NOMO-1 (cell line): Measurements from ENCODE around the gene ZNF14.
"Not testable (repeated sequence)": the region's sequence is repeated elsewhere in the genome, so short reads cannot be mapped to it uniquely, and the experiment has no call there.

Source experiments
- DNase-seq, 2 experiments: peaks; one replicate each; lab custom pipeline; 2025; ENCODE audit not compliant: unreplicated experiment in 2 of 2; lab: John Stamatoyannopoulos, UW

The ZNF14 gene

GRCh38 chr19:19747357-19748220 lies 14.7 kb upstream of the ZNF14 start:
- no peak for DNase-seq

GRCh38 chr19:19746286-19747213 lies 13.6 kb upstream of the ZNF14 start:
- DNase-seq, result no peak

GRCh38 chr19:19745496-19746285 lies 12.8 kb upstream of the ZNF14 start:
- no peak for DNase-seq

- no peak for DNase-seq
Observed at GRCh38 chr19:19744641-19745040, 11.7 kb upstream of the ZNF14 start.

- not testable (repeated sequence) for DNase-seq
Observed at GRCh38 chr19:19743921-19744320, 11.0 kb upstream of the ZNF14 start.

DNA sequence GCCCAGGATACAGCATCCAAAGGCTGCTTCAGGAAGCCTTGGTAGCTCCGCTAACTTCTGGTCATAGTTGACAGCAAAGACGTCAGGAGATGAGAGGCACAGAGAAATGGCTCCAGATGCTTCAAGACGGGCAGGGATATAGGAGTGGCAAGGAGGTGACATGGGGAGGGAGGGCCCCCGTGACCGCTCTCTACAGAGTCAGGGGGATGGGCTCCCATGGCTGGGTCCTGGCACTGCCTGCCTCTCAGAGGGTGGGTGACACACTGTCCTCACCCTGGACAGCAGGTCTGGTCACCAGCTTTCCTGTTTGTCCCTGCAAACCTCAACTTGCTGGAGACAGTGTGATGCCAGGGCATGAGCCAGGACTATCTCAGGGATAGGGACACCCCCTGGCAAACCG lies 10.3 kb upstream of the ZNF14 start:
- no peak for DNase-seq

- DNase-seq, result no peak
Observed at GRCh38 chr19:19742773-19743172, 9.9 kb upstream of the ZNF14 start.

DNA sequence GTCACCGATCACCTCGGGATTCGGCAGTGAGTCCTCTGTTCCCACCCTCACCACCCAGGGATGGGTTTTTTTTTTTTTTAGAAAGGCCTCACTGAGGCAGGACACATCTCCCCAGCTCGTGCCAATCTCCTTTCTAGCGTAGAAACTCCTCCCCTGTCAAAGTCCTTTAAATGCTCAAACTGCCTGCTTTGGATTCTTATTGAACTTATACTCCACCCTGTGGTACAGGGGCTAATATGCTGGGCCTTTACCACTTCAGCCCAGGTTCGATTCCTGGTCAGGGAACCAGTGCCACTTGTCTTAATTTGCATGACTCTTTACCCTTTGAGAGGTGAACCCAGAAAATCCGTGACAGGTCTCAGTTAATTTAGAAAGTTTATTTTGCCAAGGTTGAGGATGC lies 8.3 kb upstream of the ZNF14 start:
- no peak for DNase-seq

GRCh38 chr19:19740755-19741154 lies 7.8 kb upstream of the ZNF14 start:
- DNase-seq, result no peak

- no peak for DNase-seq
Observed at GRCh38 chr19:19738564-19738963, 5.7 kb upstream of the ZNF14 start.

DNA sequence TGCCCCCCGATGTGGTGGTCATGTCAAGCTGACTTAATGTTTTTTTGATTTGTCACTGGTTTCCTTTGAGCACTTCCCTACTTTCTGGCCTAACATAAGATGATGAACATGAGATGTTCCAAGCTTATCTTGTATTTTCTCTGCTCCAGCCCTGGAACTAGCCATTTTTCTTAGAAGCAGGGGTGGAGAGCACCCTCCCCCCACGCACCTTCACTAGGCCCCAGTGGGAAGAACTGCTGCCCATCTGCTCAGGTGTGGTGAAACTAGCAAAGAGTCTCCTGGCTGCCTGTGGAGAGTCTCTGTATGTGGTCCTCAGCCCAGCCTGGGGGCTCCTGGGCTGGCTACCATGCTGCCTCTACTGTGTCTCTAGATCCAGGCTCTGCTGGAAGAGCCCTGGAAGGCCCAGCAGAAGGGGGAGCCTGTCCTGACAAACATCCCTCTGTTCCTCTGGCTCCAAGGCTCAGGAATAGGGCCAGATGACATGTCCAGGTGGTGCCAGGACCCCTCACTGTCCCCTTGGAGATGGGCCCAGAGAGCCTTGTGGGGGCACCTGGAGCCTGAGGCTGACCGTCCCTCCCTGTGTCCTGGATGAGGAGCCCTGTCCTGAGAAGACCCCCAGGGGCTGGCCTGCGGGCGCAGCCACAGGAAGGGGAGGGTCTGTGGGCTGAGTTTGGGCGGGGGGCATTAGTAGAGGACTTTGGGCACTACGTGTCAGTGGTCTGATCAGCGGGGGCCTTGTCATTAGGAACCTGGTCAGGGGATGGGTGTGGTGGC lies 4.8 kb upstream of the ZNF14 start:
- no peak for DNase-seq

GRCh38 chr19:19721896-19722295 lies 11.0 kb downstream of the ZNF14 start:
- DNase-seq, result no peak

- DNase-seq, result no peak
Observed at GRCh38 chr19:19719798-19720197, 13.1 kb downstream of the ZNF14 start.

DNA sequence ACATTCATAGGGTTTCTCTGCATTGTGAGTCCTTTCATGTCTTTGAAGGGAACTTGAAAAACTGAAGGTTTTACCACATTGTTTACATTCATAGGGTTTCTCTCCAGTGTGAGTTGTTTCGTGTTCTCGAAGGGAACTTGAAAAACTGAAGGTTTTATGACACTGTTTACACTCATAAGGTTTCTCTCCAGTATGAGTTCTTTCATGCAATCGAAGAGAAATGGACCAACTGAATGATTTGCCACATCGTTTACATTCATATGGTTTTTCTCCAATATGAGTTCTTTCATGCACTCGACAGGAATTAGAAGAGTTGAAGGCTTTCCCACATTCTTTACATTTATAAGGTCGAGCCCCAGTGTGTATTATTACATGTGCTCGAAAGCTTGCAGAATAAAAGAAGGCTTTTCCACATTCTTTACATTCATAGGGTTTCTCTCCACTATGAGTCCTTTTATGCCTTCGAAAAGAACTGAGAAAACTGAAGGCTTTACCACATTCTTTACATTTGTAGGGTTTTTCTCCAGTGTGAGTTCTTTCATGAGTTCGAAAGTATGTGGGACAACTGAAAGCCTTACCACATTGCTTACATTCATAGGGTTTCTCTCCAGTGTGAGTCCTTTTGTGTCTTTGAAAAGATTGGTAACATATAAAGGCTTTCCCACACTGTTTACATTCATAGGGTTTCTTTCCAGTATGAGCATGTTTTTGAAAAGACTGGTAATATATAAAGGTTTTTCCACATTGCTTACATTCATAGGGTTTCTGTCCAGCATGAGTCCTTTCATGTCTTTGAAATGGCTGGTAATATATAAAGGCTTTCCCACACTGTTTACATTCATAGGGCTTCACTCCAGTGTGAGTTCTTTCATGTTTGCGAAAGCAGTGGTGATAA lies 20.7 kb downstream of the ZNF14 start:
- no peak for DNase-seq

DNA sequence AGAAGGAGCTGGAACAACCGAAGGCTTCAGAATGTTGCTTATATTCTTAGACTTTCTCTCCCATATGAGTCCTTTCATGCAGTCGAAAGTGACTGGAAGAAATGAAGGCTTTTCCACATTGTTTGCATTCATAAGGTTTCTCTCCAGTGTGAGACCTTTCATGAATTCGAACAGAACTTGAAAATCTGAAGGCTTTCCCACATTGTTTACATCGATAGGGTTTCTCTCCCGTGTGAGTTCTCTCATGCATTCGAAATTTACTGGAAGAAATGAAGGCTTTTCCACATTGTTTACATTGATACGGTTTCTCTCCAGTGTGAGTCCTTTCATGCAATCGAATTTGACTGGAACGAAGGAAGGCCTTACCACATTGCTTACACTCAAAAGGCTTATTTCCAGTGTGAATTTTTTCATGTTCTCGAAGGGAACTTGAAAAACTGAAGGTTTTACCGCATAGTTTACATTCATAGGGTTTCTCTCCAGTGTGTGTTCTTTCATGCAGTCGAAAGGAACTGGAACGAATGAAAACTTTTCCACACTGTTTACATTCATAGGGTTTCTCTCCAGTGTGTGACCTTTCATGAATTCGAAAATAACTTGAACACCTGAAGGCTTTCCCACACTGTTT lies 21.5 kb downstream of the ZNF14 start:
- no peak for DNase-seq

DNA sequence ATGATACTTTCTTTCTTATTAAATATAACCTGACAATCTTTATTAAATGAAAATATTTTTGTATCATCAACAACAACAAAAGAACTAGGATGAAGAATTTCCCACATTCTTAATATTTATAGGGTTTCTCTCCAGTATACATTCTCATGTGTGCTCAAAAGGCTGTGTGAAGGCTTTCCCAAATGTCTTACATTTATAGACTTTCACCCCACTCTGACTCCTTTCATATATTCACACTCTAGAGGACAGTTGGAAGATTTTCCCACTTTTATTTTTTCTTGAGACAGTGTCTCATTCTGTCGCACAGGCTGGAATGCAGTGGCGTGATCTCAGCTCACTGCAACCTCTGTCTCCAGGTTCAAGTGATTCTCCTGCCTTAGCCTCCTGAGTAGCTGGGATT lies 22.4 kb downstream of the ZNF14 start:
- no peak for DNase-seq

DNA sequence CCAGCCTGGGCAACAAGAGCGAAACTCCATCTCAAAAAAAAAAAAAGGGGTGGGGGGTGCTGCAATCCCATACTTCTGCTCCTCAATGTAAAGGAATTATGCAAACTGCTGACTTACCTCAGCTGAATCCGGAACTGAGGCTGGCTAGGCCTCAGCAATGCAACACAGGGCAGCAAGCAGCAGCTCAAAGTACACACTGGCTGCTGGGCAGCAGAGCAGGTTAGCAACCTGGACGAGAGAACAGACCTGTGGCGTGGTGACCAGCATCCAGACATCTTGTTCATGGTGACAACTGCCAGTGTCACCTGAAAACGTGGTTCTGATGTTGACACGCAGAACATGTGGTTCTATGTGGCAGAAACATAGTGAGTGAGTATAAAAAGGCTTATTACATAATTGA lies 28.1 kb downstream of the ZNF14 start:
- no peak for DNase-seq

DNA sequence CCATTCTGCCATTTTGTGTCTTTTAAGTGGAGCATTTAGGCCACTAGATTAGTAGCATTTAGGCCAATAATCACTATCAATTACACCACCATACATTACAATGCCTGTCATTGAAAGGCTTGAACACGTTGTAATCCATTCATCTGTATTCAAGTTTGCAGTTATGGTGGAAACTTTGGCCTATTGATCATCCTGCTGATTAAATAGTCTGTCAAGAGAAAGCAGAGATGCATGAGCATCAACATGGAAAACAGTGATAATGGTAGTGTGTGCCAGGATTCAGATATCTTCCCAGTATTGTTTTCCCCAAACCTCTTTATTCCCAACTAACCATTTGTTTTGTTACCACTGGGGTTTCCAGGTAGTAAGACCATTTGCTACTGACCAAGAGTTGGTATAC lies 32.4 kb downstream of the ZNF14 start:
- not testable (repeated sequence) for DNase-seq

GRCh38 chr19:19697589-19697988 lies 35.3 kb downstream of the ZNF14 start:
- no peak for DNase-seq
